HepG2 (cell line): ENCODE data around the gene ENDOU. TPM values are rescaled to one million over a fixed set of nuclear protein-coding genes. Genes with fewer than 3 reads are reported as not detected.

ENCODE experiments used
- CHD4 ChIP-seq: fragments of 200-600 bp; sonication (generic); IDR thresholded peaks from 2 replicates; pipeline ENCODE4 v1.7.0; 2017; ENCODE audit warnings: mild to moderate bottlenecking, low read length, borderline replicate concordance
- GABPA ChIP-seq, 2 experiments: IDR thresholded peaks; 2 replicates each; pipeline ENCODE4 v1.6.1; 2011 to 2016; ENCODE audit warnings: low read depth in 2 of 2, low read length in 1 of 2, missing biosample characterization in 1 of 2, missing genetic modification characterization in 1 of 2
- GFI1 ChIP-seq: sonication (generic); formaldehyde crosslinking; IDR thresholded peaks from 2 replicates; pipeline ENCODE4 v1.5.0; 2020; ENCODE audit warnings: missing genetic modification reagents, mild to moderate bottlenecking, borderline replicate concordance
- PAXIP1 ChIP-seq: sonication (generic); formaldehyde crosslinking; conservative IDR thresholded peaks from 2 replicates; pipeline ENCODE4 v1.4.0; 2020; ENCODE audit warnings: mild to moderate bottlenecking, missing genetic modification reagents, moderate library complexity
- RFXAP ChIP-seq: sonication (generic); formaldehyde crosslinking; IDR thresholded peaks from 2 replicates; pipeline ENCODE4 v1.4.0; 2020; ENCODE audit warnings: missing genetic modification reagents, borderline replicate concordance
- TFDP2 ChIP-seq: sonication (generic); formaldehyde crosslinking; IDR thresholded peaks from 2 replicates; pipeline ENCODE4 v1.4.0; 2020; ENCODE audit warnings: missing genetic modification reagents
- ZBTB43 ChIP-seq: sonication (generic); formaldehyde crosslinking; conservative IDR thresholded peaks from 2 replicates; pipeline ENCODE4 v1.4.0; 2020; ENCODE audit warnings: missing genetic modification reagents
- ZNF234 ChIP-seq: sonication (generic); formaldehyde crosslinking; conservative IDR thresholded peaks from 2 replicates; pipeline ENCODE4 v1.5.1; 2020; ENCODE audit warnings: mild to moderate bottlenecking, missing genetic modification reagents
- polyA plus RNA-seq, 8 experiments: library from polyadenylated mRNA; depleted of rRNA in 3 of 8; stranded (reverse) in 7 of 8; unstranded in 1 of 8; fragments of >200 nt; fragmentation: Illumina TruSeq in 4 of 8; extraction: Trizol in 4 of 8; gene quantifications; 2 replicates each; pipeline versions ENCODE4 v1.2.1 to v1.2.3, GENCODE V29; 2011 to 2016; ENCODE audit warnings: low read depth in 4 of 8, missing spikeins in 1 of 8, mixed read lengths in 1 of 8; ENCODE audit not compliant: insufficient read depth in 1 of 8
- total RNA-seq, 5 experiments: library from RNA; depleted of rRNA; stranded (reverse); fragments of >200 nt; fragmentation: Illumina TruSeq; extraction: Trizol; gene quantifications; 2 replicates each; pipeline ENCODE4 v1.2.3, GENCODE V29; 2016; ENCODE audit warnings: low read depth in 1 of 5

ENDOU gene
- total and polyA plus RNA-seq, 2 of the 13 experiments (the other 11 are each of a cell fraction or from before 2014, with no cell fraction given), result not detected

- TF ChIP-seq PAXIP1 (CRISPR knock-in tag), result no peak
- TF ChIP-seq ZBTB43, result no peak
- no peak for TF ChIP-seq RFXAP
- no peak for TF ChIP-seq GABPA (IDR thresholded peaks at IDR 0.05; ENCODE audit: low read depth, low read length)
- TF ChIP-seq GABPA (CRISPR knock-in tag; IDR thresholded peaks at IDR 0.05; ENCODE audit: low read depth), result no peak
- no peak for TF ChIP-seq TFDP2
- no peak for TF ChIP-seq GFI1 (CRISPR knock-in tag)
- TF ChIP-seq CHD4, result no peak
- no peak for TF ChIP-seq ZNF234 (CRISPR knock-in tag)
Measured at GRCh38 chr12:47744005-47744651, 18.8 kb upstream of the ENDOU start (continued).
